SK-MEL-5 (cell line): Measurements from ENCODE around the gene CD276. TPM values are rescaled to one million over a fixed set of nuclear protein-coding genes. Genes with fewer than 3 reads are reported as not detected.
A peak's percentile ranks its signal among the peaks of the same experiment; 100 is the strongest.
"Not testable (repeated sequence)": the region's sequence is repeated elsewhere in the genome, so short reads cannot be mapped to it uniquely, and the experiment has no call there.

Experiments used
- DNase-seq: peaks from one replicate; pipeline ENCODE4 v3.0.0-alpha.2; 2016; ENCODE audit warnings: low read depth, low spot score
- in situ Hi-C: cut with HindIII; loops from 2 replicates; pipeline ENCODE4 v1.10.0; 2016; ENCODE audit warnings: low sequenced_read_pairs, high pct_unique_total_duplicates, low pct_unique_long_range_greater_than_20kb
- total RNA-seq: library from RNA; depleted of rRNA; stranded (reverse); fragments of >200 nt; shearing (Covaris generic); gene quantifications from 2 replicates; pipeline ENCODE4 v1.2.3, GENCODE V29; 2014

CD276 gene
- total RNA-seq, 1 experiment from 2014 or later, result 27.2 TPM

GRCh38 chr15:73702311-73703239 is 18.4 kb downstream of the CD276 start:
- in situ Hi-C loops, DNase-seq: not testable (repeated sequence)

- in situ Hi-C loops, DNase-seq: not testable (repeated sequence)
These were observed 19.4 kb downstream of the CD276 start for GRCh38 chr15:73703601-73704000.

GRCh38 chr15:73704142-73704868 is 20.1 kb downstream of the CD276 start:
- in situ Hi-C loops, DNase-seq: not testable (repeated sequence)

- in situ Hi-C loops, result no loop called here
- DNase-seq, result peak; percentile 71
These were observed 20.9 kb downstream of the CD276 start for GRCh38 chr15:73704869-73705645.

GRCh38 chr15:73708691-73709090 is 24.5 kb downstream of the CD276 start:
- in situ Hi-C loops, result no loop called here
- DNase-seq, result no peak

- no peak for DNase-seq
- in situ Hi-C loops, result no loop called here
These were observed 25.1 kb downstream of the CD276 start for GRCh38 chr15:73709241-73709640.

- in situ Hi-C loops, result no loop called here
- DNase-seq, result no peak
These were observed 25.5 kb downstream of the CD276 start for GRCh38 chr15:73709686-73710085.

GRCh38 chr15:73710321-73710720 is 26.1 kb downstream of the CD276 start:
- in situ Hi-C loops, result no loop called here
- DNase-seq, result no peak

GRCh38 chr15:73711526-73711925 is 27.3 kb downstream of the CD276 start:
- no peak for DNase-seq
- in situ Hi-C loops, result no loop called here

- DNase-seq, result no peak
- in situ Hi-C loops, result no loop called here
These were observed 27.9 kb downstream of the CD276 start for GRCh38 chr15:73712107-73712506.

GRCh38 chr15:73714695-73715301 is 30.6 kb downstream of the CD276 start:
- DNase-seq, result no peak
- in situ Hi-C loops, result no loop called here

GRCh38 chr15:73715417-73715816 is 31.2 kb downstream of the CD276 start:
- in situ Hi-C loops, result no loop called here
- no peak for DNase-seq

GRCh38 chr15:73716417-73716816 is 32.2 kb downstream of the CD276 start:
- DNase-seq, result no peak
- in situ Hi-C loops, result no loop called here

GRCh38 chr15:73717206-73717605 is 33.0 kb downstream of the CD276 start:
- in situ Hi-C loops, result no loop called here

GRCh38 chr15:73717802-73718201 is 33.6 kb downstream of the CD276 start:
- DNase-seq, result peak; percentile 22
- in situ Hi-C loops, result no loop called here

More at GRCh38 chr15:73717206-73717605, 33.0 kb downstream of the CD276 start:
- DNase-seq, result no peak

GRCh38 chr15:73718694-73719093 is 34.5 kb downstream of the CD276 start:
- in situ Hi-C loops, result no loop called here

GRCh38 chr15:73722425-73722824 is 38.2 kb downstream of the CD276 start:
- DNase-seq, result no peak
- in situ Hi-C loops, result no loop called here

More at GRCh38 chr15:73718694-73719093, 34.5 kb downstream of the CD276 start:
- DNase-seq, result no peak
